H1 (cell line): Measurements from ENCODE around the gene ZDHHC11. TPM values are rescaled to one million over a fixed set of nuclear protein-coding genes. Genes with fewer than 3 reads are reported as not detected.

Experiments
- BRCA1 ChIP-seq: IDR thresholded peaks from 2 replicates; pipeline ENCODE4 v1.6.1; 2012; ENCODE audit warnings: low read depth, low read length, improper control_type of control experiment
- CBX8 ChIP-seq: fragments of 300-800, 300-1000 bp; sonication (generic); IDR thresholded peaks from 2 replicates; pipeline ENCODE4 v1.7.1; 2016; ENCODE audit warnings: low read depth, low read length, borderline replicate concordance
- CHD1 ChIP-seq: IDR thresholded peaks from 2 replicates; pipeline ENCODE4 v1.6.1; 2012; ENCODE audit warnings: low read depth, low read length, improper control_type of control experiment
- CHD2 ChIP-seq: IDR thresholded peaks from 2 replicates; pipeline ENCODE4 v1.6.1; 2012; ENCODE audit warnings: low read length, improper control_type of control experiment
- CREB1 ChIP-seq: IDR thresholded peaks from 2 replicates; pipeline ENCODE4 v1.6.1; 2012; ENCODE audit warnings: inconsistent platforms
- GABPA ChIP-seq: IDR thresholded peaks from 2 replicates; pipeline ENCODE4 v1.6.1; 2011; ENCODE audit warnings: mild to moderate bottlenecking, low read length, moderate library complexity, borderline replicate concordance; ENCODE audit not compliant: insufficient read depth
- KDM4A ChIP-seq: IDR thresholded peaks from one replicate; pipeline ENCODE4 v1.7.1; 2012; ENCODE audit warnings: low read depth, mild to moderate bottlenecking, moderate library complexity, low read length, inconsistent platforms; ENCODE audit not compliant: severe bottlenecking
- polyA plus RNA-seq, 7 experiments: library from polyadenylated mRNA; depleted of rRNA in 3 of 7; stranded (reverse) in 5 of 7; unstranded in 2 of 7; fragments of >200 nt in 5 of 7; fragments of 200-250 nt in 2 of 7; gene quantifications; 1 replicate in 5 of 7; 2 replicates in 1 of 7; 4 replicates in 1 of 7; pipeline versions ENCODE4 v1.2.1 to v1.2.3, GENCODE V29; 2011 to 2013; ENCODE audit warnings: missing spikeins in 2 of 7, mixed read lengths in 2 of 7
- total RNA-seq: library from RNA; stranded (reverse); fragmentation: NEBNext Ultra II Directional; extraction: Animal tissue kit (Norgen Biotek cat#: 25700); gene quantifications from 2 replicates; pipeline ENCODE4 v1.2.1, GENCODE V29; 2021

Gene ZDHHC11
- total and polyA plus RNA-seq, 2 of the 8 experiments (the other 6 are each of a cell fraction or from before 2014, with no cell fraction given), result 4.7 to 16.6 TPM

- no peak for TF ChIP-seq BRCA1
- TF ChIP-seq CREB1, result no peak
- TF ChIP-seq CHD2, result no peak
- TF ChIP-seq GABPA, result no peak
- no peak for TF ChIP-seq CBX8
- no peak for TF ChIP-seq KDM4A
- TF ChIP-seq CHD1, result no peak
- TF ChIP-seq, all 59 proteins: peak for 0
Observed at GRCh38 chr5:856531-857425, 6.0 kb upstream of the ZDHHC11 start (continued).
